Astrocyte of the cerebellum (primary cell): ENCODE results near the gene XRCC3.

ENCODE experiments used
- DNase-seq: peaks from one replicate; pipeline ENCODE4 v3.0.0-alpha.2; 2011; ENCODE audit warnings: low read depth
- H3K4me3 ChIP-seq: 2 replicates; pipeline ENCODE4 v1.5.1; 2011; ENCODE audit warnings: mild to moderate bottlenecking, low read depth, low read length, moderate library complexity
- CTCF ChIP-seq: IDR thresholded peaks from 2 replicates; pipeline ENCODE4 v1.5.1; 2012; ENCODE audit warnings: low read length, low read depth, moderate library complexity, mild to moderate bottlenecking; ENCODE audit errors: missing control alignments
- in situ Hi-C: cut with HindIII; loops from 2 replicates; pipeline ENCODE4 v1.10.0; 2017; ENCODE audit warnings: low sequenced_read_pairs

The XRCC3 gene

GRCh38 chr14:103726474-103726873, 11.2 kb upstream of the XRCC3 start:
- in situ Hi-C loops = no loop called here
- DNase-seq = no peak
- TF ChIP-seq CTCF = no peak
- H3K4me3 ChIP-seq = no peak overlapping the region

GRCh38 chr14:103725739-103726395, 10.6 kb upstream of the XRCC3 start:
- no peak overlapping the region for H3K4me3 ChIP-seq
- no peak for DNase-seq
- TF ChIP-seq CTCF = no peak
- in situ Hi-C loops = no loop called here

GRCh38 chr14:103725001-103725682, 9.9 kb upstream of the XRCC3 start:
- no peak for DNase-seq
- no peak for TF ChIP-seq CTCF
- in situ Hi-C loops = no loop called here
- no peak overlapping the region for H3K4me3 ChIP-seq

- no peak for TF ChIP-seq CTCF
- no peak overlapping the region for H3K4me3 ChIP-seq
- DNase-seq = no peak
- in situ Hi-C loops = no loop called here
Observed at GRCh38 chr14:103724116-103724515, 8.9 kb upstream of the XRCC3 start.

GRCh38 chr14:103723748-103724081, 8.5 kb upstream of the XRCC3 start:
- in situ Hi-C loops = no loop called here
- H3K4me3 ChIP-seq = no peak overlapping the region
- DNase-seq = no peak
- TF ChIP-seq CTCF = no peak

- H3K4me3 ChIP-seq = no peak overlapping the region
- in situ Hi-C loops = no loop called here
- DNase-seq = peak; percentile 82
- no peak for TF ChIP-seq CTCF
Observed at GRCh38 chr14:103721334-103722120, 6.3 kb upstream of the XRCC3 start.
